ENCODE data around the gene LRSAM1. TPM values are rescaled to one million over a fixed set of nuclear protein-coding genes. Genes with fewer than 3 reads are reported as not detected.

The LRSAM1 gene
- total RNA-seq, 1 donor from 2014 or later, result 26.4 TPM

DNA sequence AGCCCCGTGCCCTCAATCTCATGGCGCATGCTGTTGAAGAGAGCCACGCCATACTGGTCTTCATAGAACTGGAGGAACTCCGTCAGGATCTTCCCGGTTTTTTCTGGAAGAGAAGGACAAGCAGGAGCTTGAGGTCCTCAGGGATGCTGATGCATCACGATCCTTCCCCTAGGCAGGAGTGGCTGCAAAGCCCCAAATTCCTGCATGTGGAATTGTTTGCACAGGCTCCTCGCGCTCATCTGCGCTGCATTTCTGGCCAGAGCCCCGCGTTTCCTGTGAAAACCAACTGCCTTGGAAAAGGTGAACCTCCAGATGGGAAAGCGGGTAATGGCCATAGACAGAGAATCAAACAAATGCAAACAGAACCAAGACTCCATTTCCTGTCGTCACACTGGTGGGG is 80.4 kb downstream of the LRSAM1 start:
- Mint-ChIP-seq H3K27me3 (ENCODE audit: low read depth) (no peaks in the 10 kb centered on the region), H3K36me3 (ENCODE audit: low read depth) (peaks cover 7% of the 10 kb centered on the region), H3K4me1 (ENCODE audit: low read depth) (no peaks in the 10 kb centered on the region), H3K4me3 (ENCODE audit: low read depth) (no peak overlapping the region), H3K27ac (no peak overlapping the region), H3K9me3 (peaks cover under 1% of the 10 kb centered on the region)
- DNase-seq (ENCODE audit: low spot score), result no peak
- intact Hi-C loops (cut with micrococcal nuclease), result no loop called here

DNA sequence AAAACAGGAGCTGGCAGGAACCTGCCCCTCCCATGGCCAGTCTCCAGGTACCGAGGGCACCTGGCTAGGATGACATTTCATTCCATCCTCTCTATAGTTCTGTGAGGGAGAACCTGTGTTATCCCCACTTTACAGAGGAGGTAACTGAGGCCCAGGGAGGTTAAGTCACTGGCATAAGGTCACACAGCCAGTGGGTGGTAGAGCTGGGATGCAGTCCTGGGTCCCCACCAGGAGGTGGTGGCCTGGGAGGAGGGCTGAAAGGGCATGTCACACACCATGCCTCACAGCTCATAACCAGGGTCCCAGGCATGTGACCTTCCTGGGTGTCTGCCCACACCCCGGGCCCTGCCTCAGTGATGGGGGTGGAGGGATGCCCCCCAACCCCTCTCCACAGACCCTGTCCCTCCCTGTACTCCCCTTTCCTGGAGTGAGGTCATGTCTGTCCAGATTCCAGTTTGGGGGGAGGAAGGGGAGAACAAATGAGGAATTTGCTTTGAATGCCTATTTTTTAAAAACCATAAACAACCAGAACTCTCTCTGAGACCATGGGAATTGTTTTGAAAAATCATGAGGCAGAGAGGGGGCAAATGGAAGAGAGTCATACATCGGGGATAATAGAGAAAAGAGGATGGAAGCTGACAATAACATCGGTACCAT is 83.1 kb downstream of the LRSAM1 start:
- intact Hi-C loops (cut with micrococcal nuclease), result no loop called here
- H3K9me3 Mint-ChIP-seq, result no peaks in the 10 kb centered on the region
- H3K4me3 Mint-ChIP-seq (ENCODE audit: low read depth), result no peak overlapping the region
- no peak overlapping the region for H3K27ac Mint-ChIP-seq
- no peak for DNase-seq (ENCODE audit: low spot score)
- H3K36me3 Mint-ChIP-seq (ENCODE audit: low read depth), result no peaks in the 10 kb centered on the region
- no peaks in the 10 kb centered on the region for H3K4me1 Mint-ChIP-seq (ENCODE audit: low read depth)
- H3K27me3 Mint-ChIP-seq (ENCODE audit: low read depth), result no peaks in the 10 kb centered on the region

DNA sequence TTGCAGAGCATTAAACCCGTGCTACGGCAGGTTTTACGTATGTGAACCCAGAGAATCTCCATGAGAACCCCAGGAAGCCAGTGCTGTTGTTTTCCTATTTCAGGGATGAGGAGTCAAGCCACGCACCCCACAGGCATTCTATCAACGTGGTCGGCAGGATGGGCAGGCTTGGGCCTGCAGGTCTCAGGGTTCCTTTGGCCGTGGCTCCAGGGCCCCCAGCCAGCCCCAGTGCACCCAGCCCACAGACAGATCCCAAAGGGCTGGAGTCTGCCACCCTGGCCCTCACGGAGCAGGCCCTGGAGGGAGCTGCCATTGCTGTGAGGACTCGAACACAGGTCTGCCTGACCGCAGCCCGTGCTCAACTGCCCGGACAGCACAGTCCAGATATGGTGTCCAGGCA is 83.6 kb downstream of the LRSAM1 start:
- no peaks in the 10 kb centered on the region for H3K27me3 Mint-ChIP-seq (ENCODE audit: low read depth)
- no peak for DNase-seq (ENCODE audit: low spot score)
- H3K27ac Mint-ChIP-seq, result no peak overlapping the region
- H3K9me3 Mint-ChIP-seq, result no peaks in the 10 kb centered on the region
- intact Hi-C loops (cut with micrococcal nuclease), result no loop called here
- H3K36me3 Mint-ChIP-seq (ENCODE audit: low read depth), result no peaks in the 10 kb centered on the region
- no peak overlapping the region for H3K4me3 Mint-ChIP-seq (ENCODE audit: low read depth)
- no peaks in the 10 kb centered on the region for H3K4me1 Mint-ChIP-seq (ENCODE audit: low read depth)

- intact Hi-C loops (cut with micrococcal nuclease), result no loop called here
- Mint-ChIP-seq H3K27me3 (ENCODE audit: low read depth) (no peaks in the 10 kb centered on the region), H3K9me3 (no peaks in the 10 kb centered on the region), H3K27ac (no peak overlapping the region), H3K4me1 (ENCODE audit: low read depth) (no peaks in the 10 kb centered on the region), H3K36me3 (ENCODE audit: low read depth) (no peaks in the 10 kb centered on the region), H3K4me3 (ENCODE audit: low read depth) (no peak overlapping the region)
- no peak for DNase-seq (ENCODE audit: low spot score)
These were observed 84.1 kb downstream of the LRSAM1 start for GRCh38 chr9:127535396-127535795.

DNA sequence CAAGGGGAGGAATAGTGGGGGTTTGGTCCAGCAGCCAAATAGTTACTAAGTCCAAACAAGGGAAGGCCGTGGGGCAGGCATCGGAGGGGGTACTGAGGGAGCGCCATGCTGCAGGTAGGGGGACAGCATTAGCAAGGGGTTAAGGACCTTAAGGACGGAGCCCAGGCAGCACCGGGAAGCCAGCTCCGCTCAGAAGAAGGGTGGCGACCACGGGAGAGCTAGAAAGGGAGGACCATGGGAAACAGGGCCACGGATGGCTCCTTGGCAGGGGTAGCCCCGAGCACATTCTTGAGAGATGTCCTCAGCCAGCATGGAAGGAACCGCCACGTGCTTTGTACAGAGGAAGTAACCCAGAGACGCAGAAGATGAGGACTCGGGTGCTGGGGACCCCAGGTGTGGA is 84.5 kb downstream of the LRSAM1 start:
- no peak for DNase-seq (ENCODE audit: low spot score)
- Mint-ChIP-seq H3K36me3 (ENCODE audit: low read depth) (no peaks in the 10 kb centered on the region), H3K27ac (no peak overlapping the region), H3K4me3 (ENCODE audit: low read depth) (no peak overlapping the region), H3K4me1 (ENCODE audit: low read depth) (no peaks in the 10 kb centered on the region), H3K27me3 (ENCODE audit: low read depth) (no peaks in the 10 kb centered on the region), H3K9me3 (no peaks in the 10 kb centered on the region)
- intact Hi-C loops (cut with micrococcal nuclease), result no loop called here

GRCh38 chr9:127536499-127536898 is 85.2 kb downstream of the LRSAM1 start:
- intact Hi-C loops (cut with micrococcal nuclease), result no loop called here
- no peaks in the 10 kb centered on the region for H3K36me3 Mint-ChIP-seq (ENCODE audit: low read depth)
- DNase-seq (ENCODE audit: low spot score), result no peak
- no peaks in the 10 kb centered on the region for H3K27me3 Mint-ChIP-seq (ENCODE audit: low read depth)
- H3K4me1 Mint-ChIP-seq (ENCODE audit: low read depth), result no peaks in the 10 kb centered on the region
- no peak overlapping the region for H3K27ac Mint-ChIP-seq
- H3K9me3 Mint-ChIP-seq, result no peaks in the 10 kb centered on the region
- H3K4me3 Mint-ChIP-seq (ENCODE audit: low read depth), result no peak overlapping the region

- H3K27me3 Mint-ChIP-seq (ENCODE audit: low read depth), result no peaks in the 10 kb centered on the region
- H3K4me3 Mint-ChIP-seq (ENCODE audit: low read depth), result no peak overlapping the region
- no peaks in the 10 kb centered on the region for H3K36me3 Mint-ChIP-seq (ENCODE audit: low read depth)
- no peaks in the 10 kb centered on the region for H3K4me1 Mint-ChIP-seq (ENCODE audit: low read depth)
- intact Hi-C loops (cut with micrococcal nuclease), result no loop called here
- H3K27ac Mint-ChIP-seq, result no peak overlapping the region
- no peak for DNase-seq (ENCODE audit: low spot score)
- no peaks in the 10 kb centered on the region for H3K9me3 Mint-ChIP-seq
These were observed 85.7 kb downstream of the LRSAM1 start for GRCh38 chr9:127537014-127537413.

DNA sequence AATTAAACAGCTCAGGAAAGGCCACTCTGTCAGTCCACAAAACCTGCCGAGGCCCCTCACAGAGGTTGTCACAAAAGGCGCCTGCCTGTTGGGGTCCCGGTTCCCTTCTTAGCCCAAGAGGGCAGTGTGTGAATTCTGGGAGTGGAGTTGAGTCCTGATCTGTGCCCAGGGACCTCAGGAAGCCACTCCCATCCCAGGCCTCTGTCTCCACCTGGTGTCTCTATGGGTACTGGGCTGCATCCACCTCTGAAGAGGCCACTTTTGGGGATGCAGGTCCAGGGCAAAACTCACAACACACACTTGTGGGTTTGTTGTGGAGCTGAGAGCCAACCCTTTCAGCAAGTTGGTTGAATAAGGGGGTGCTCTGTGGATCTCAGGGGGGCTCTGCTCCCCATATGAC is 86.5 kb downstream of the LRSAM1 start:
- Mint-ChIP-seq H3K27ac (no peak overlapping the region), H3K9me3 (no peaks in the 10 kb centered on the region), H3K27me3 (ENCODE audit: low read depth) (no peaks in the 10 kb centered on the region), H3K4me3 (ENCODE audit: low read depth) (no peak overlapping the region), H3K4me1 (ENCODE audit: low read depth) (no peaks in the 10 kb centered on the region), H3K36me3 (ENCODE audit: low read depth) (no peaks in the 10 kb centered on the region)
- DNase-seq (ENCODE audit: low spot score), result no peak
- intact Hi-C loops (cut with micrococcal nuclease), result no loop called here

GRCh38 chr9:127538849-127539258 is 87.5 kb downstream of the LRSAM1 start:
- Mint-ChIP-seq H3K4me1 (ENCODE audit: low read depth) (peaks cover 2% of the 10 kb centered on the region), H3K9me3 (no peaks in the 10 kb centered on the region), H3K4me3 (ENCODE audit: low read depth) (no peak overlapping the region), H3K27ac (no peak overlapping the region), H3K27me3 (ENCODE audit: low read depth) (no peaks in the 10 kb centered on the region), H3K36me3 (ENCODE audit: low read depth) (no peaks in the 10 kb centered on the region)
- intact Hi-C loops (cut with micrococcal nuclease), result no loop called here
- DNase-seq (ENCODE audit: low spot score), result no peak

- intact Hi-C loops (cut with micrococcal nuclease), result no loop called here
- Mint-ChIP-seq H3K36me3 (ENCODE audit: low read depth) (no peaks in the 10 kb centered on the region), H3K27me3 (ENCODE audit: low read depth) (no peaks in the 10 kb centered on the region), H3K27ac (no peak overlapping the region), H3K4me3 (ENCODE audit: low read depth) (no peak overlapping the region), H3K9me3 (no peaks in the 10 kb centered on the region), H3K4me1 (ENCODE audit: low read depth) (peaks cover 2% of the 10 kb centered on the region)
- DNase-seq (ENCODE audit: low spot score), result no peak
These were observed 88.1 kb downstream of the LRSAM1 start for GRCh38 chr9:127539259-127539981.

GRCh38 chr9:127539982-127540663 is 88.8 kb downstream of the LRSAM1 start:
- H3K4me3 Mint-ChIP-seq (ENCODE audit: low read depth), result no peak overlapping the region
- peaks cover 2% of the 10 kb centered on the region for H3K4me1 Mint-ChIP-seq (ENCODE audit: low read depth)
- no peaks in the 10 kb centered on the region for H3K9me3 Mint-ChIP-seq
- no peaks in the 10 kb centered on the region for H3K36me3 Mint-ChIP-seq (ENCODE audit: low read depth)
- intact Hi-C loops (cut with micrococcal nuclease), result no loop called here
- no peak for DNase-seq (ENCODE audit: low spot score)
- no peaks in the 10 kb centered on the region for H3K27me3 Mint-ChIP-seq (ENCODE audit: low read depth)
- no peak overlapping the region for H3K27ac Mint-ChIP-seq

- intact Hi-C loops (cut with micrococcal nuclease), result no loop called here
- Mint-ChIP-seq H3K9me3 (no peaks in the 10 kb centered on the region), H3K36me3 (ENCODE audit: low read depth) (no peaks in the 10 kb centered on the region), H3K27ac (no peak overlapping the region), H3K4me3 (ENCODE audit: low read depth) (no peak overlapping the region), H3K4me1 (ENCODE audit: low read depth) (peaks cover 2% of the 10 kb centered on the region), H3K27me3 (ENCODE audit: low read depth) (no peaks in the 10 kb centered on the region)
- no peak for DNase-seq (ENCODE audit: low spot score)
These were observed 89.3 kb downstream of the LRSAM1 start for GRCh38 chr9:127540664-127541041.

- Mint-ChIP-seq H3K27me3 (ENCODE audit: low read depth) (no peaks in the 10 kb centered on the region), H3K9me3 (no peaks in the 10 kb centered on the region), H3K36me3 (ENCODE audit: low read depth) (no peaks in the 10 kb centered on the region), H3K4me3 (ENCODE audit: low read depth) (no peak overlapping the region), H3K4me1 (ENCODE audit: low read depth) (peaks cover 4% of the 10 kb centered on the region), H3K27ac (no peak overlapping the region)
- DNase-seq (ENCODE audit: low spot score), result no peak
- intact Hi-C loops (cut with micrococcal nuclease), result no loop called here
These were observed 89.9 kb downstream of the LRSAM1 start for GRCh38 chr9:127541176-127541575.
